ENCODE results near the gene TCHH.
"Not testable (repeated sequence)": the region's sequence is repeated elsewhere in the genome, so short reads cannot be mapped to it uniquely, and the experiment has no call there.

TCHH gene

DNA sequence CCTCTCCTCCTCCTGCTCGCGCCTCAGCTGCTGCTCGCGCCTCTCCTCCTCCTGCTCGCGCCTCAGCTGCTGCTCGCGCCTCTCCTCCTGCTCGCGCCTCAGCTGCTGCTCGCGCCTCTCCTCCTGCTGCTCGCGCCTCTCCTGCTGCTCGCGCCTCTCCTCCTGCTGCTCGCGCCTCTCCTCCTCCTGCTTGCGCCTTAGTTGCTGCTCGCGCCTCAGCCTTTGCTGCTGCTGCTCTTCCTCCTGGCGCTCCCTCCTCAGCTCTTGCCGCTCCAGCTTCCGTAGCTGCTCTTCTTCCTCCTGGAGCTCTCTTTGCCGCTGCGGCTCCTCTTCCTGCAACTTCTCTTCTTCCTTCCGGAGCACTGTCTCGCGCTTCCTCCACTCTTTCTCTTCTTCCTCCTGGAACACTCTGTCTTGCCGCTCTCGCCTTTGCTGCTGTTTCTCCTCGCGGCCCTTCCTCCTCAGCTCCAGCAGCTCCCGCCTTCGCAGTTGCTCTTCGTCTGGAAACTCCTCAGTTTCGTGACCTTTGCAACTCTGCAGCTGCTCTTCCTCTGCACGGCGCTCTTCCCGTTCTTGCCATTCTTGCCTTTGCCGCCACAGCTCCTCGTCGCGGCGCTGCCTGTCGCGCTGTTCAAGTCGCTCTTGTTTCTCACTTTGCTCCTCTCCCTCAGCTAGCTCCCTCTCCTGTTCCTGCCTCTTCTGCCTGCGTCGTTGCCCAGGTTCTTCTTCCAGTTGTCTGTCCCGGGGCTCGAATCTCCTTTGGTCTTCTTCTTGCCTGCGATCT lies 3.0 kb downstream of the TCHH start:
- DNase-seq: no peak

DNA sequence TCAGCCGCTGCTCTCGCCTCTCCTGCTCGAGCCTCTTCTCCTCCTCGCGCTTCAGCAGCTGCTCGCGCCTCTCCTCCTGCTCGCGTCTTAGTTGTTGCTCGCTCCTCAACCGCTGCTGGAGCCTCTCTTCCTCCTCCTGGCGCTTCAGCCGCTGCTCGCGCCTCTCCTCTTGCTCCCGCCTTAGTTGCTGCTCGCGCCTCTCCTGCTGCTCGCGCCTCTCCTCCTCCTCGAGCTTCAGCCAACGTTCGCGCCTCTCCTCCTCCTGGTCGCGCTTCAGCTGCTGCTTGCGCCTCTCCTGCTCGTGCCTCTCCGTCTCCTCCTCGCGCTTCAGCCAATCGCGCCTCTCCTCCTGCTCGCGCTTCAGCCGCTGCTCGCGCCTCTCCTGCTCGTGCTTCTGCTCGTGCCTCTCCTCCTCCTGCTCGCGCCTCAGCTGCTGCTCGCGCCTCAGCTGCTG lies 3.7 kb downstream of the TCHH start:
- DNase-seq: peak; percentile 56

DNA sequence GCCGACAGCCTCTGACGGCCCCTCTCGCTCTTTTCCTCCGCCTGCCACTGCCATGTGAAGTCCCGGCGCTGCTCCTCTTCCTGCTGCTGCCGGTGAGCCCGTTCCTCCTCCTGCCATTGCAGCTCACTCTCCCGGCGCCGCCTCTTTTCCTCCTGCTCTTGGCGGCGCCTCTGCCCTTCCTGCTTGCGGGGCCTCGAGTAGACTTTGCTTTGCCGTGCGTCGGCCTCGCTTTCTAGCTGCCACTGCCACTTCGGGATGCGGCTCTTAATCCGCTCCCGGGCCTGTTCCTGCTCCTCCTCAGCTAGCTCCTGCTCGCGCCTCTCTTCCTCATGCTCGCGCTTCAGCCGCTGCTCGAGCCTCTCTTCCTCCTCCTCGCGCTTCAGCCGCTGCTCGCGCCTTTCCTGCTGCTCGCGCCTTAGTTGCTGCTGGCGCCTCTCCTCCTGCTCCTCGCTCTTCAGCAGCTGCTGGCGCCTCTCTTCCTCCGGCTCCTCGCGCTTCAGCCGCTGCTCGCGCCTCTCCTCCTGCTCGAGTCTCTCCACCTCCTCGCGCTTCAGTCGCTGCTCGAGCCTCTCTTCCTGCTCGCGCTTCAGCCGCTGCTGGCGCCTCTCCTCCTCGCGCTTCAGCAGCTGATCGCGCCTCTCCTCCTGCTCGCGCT lies 4.3 kb downstream of the TCHH start:
- DNase-seq: peak; percentile 38

DNA sequence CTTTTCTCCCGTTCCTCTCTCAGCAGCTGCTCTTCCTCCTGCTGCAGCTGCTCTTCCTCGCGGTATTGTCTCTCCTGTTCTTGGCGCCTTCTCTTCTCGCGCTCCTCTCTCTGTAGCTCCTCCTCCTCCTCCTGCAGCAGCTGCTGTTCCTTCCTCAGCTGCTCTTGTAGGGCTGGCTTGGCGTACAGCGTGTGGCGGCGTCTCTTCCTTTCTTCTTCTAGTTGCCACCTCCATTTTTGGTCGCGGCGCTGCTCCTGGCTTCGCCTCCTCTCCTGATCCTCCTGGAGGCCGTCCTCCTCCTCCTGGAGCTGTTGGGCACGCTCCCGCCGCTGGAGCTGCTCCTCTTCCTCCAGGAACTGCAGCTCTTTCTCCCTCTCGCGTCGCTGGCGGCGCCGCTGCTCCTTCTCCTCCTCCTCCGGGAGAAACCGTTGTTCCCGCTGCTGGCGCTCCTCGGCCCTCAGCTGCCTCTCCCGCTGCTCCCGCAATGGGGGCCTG lies 4.8 kb downstream of the TCHH start:
- DNase-seq: peak; percentile 27

DNA sequence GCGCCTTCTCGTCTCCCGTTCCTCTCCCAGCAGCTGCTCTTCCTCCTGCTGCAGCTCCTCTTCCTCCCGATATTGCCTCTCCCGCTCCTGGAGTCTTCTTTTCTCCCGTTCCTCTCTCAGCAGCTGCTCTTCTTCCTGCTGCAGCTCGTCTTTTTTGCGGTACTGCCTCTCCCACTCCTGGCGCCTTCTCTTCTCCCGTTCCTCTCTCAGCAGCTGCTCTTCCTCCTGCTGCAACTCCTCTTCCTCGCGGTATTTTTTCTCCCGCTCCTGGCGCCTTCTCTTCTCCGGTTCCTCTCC lies 5.3 kb downstream of the TCHH start:
- no peak for DNase-seq

DNA sequence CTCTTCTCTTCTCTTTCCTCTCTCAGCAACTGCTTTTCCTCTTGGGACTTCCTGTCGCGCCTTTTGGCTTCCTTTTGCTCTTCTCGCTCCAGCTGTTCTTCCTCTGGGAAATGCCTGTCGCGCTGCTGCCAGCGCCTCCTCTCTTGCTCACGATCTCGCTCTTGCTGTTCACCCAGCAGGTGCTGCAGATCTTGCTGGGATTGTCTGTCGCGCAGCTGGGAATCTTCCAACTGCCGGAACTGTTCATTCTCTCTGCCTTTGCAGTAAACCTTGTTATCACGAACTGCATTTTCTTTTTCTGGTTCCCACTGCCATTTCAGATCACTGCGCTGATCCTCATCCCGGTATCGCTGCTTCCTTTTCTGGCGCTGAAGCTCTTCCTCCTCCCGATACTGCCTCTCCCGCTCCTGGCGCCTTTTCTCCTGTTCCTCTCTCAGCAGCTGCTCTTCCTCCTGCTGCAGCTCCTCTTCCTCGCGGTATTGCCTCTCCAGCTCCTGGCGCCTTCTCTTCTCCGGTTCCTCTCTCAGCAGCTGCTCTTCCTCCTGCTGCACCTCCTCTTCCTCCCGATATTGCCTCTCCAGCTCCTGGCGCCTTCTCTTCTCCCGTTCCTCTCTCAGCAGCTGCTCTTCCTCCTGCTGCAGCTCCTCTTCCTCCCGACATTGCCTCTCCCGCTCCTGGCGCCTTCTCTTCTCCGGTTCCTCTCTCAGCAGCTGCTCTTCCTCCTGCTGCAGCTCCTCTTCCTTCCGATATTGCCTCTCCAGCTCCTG lies 5.8 kb downstream of the TCHH start:
- DNase-seq: no peak

DNA sequence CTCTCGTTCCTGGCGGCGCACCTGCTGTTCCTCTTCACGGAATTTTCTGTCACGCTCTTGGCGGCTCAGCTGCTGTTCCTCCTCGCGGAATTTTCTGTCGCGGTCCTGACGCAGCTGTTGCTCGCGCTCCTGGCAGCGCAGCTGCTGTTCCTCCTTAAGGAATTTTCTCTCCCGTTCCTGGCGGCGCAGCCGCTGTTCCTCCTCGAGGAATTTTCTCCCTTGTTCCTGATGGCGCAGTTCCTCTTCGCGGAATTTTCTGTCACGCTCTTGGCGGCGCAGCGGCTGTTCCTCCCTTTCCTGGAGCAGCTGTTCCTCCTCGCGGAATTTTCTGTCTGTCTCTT lies 6.4 kb downstream of the TCHH start:
- no peak for DNase-seq

DNA sequence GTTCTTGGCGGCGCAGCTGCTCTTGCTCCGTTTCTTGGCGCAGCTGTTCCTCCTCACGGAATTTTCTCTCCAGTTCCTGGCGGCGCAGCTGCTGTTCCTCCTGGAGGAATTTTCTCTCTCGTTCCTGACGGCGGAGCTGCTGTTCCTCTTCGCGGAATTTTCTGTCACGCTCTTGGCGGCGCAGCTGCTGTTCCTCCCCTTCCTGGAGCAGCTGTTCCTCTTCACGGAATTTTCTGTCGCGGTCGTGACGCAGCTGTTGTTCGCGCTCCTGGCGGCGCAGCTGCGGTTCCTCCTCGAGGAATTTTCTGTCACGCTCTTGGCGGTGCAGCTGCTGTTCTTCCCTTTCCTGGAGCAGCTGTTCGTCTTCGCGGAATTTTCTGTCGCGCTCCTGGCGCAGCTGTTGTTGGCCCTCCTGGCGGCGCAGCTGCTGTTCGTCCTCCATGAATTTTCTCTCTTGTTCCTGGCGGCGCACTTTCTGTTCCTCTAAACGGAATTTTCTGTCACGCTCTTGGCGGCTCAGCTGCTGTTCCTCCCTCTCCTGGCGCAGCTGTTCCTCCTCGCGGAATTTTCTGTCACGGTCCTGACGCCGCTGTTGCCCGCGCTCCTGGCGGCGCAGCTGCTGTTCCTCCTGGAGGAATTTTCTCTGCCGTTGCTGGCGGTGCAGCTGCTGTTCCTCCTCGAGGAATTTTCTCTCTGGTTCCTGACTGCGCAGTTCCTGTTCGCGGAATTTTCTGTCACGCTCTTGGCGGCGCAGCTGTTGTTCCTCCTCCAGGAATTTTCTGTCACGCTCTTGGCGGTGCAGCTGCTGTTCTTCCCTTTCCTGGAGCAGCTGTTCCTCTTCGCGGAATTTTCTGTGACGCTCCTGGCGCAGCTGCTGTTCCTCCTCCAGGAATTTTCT lies 7.0 kb downstream of the TCHH start:
- DNase-seq: no peak

DNA sequence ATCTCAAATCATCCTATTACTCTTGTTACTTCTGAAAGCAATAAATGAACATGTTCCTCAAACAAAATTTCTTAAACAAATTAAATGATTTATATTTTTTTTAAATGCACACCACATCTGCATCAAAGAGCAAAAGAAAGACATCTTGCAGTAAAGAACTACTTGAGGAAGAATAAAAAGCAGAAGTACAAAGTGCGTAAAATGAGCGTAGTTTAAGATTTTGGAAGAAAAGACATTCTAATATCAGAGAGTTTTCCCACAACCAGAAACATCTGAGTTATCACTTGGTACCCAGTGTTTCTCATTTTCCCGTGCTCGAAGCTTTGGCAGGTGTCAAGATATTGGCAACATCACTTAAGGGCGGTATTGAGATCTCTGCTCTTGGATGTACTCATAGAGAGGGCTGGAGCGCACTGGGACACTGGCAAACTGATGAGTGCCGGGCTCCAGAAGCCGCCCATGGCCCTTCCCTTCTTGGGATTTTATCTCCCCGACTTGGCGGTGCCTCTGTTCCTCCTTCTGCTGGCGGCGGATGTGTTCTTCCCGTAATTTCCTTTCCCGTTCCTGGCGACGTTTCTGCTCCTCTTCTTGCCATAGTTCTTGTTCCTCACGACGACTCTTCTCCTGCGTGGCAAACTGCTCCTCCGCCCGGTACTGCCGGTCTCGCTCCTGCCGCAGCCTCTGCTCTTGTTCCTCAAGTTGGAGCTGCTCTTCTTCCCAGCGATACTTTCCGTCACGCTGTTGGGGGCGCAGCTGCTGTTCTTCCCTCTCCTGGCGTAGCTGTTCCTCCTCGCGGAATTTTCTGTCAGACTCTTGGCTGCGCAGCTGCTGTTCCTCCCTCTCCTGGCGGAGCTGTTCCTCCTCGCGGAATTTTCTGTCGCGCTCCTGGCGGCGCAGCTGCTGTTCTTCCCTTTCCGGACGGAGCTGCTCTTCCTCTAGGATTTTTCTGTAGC lies 7.9 kb downstream of the TCHH start:
- DNase-seq: no peak

DNA sequence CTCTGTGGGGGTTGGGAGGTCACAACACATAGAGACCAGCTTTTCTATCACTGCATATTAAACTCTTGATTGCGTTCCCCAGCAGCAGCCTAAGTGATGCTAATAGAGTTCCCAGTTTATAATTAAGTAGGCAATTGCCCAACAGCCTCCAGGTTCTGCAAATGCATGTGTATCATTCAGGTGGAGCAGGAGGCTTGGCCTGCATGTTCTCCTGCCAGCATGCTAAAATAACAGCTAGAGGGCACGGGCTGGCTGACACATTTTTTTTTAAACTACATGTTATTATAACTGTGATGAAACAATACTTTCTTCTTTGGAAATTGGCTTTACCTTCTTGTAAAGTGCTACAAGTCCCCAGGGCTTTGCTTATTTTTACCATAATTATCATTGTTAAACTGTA lies 10.4 kb downstream of the TCHH start:
- no peak for DNase-seq

DNA sequence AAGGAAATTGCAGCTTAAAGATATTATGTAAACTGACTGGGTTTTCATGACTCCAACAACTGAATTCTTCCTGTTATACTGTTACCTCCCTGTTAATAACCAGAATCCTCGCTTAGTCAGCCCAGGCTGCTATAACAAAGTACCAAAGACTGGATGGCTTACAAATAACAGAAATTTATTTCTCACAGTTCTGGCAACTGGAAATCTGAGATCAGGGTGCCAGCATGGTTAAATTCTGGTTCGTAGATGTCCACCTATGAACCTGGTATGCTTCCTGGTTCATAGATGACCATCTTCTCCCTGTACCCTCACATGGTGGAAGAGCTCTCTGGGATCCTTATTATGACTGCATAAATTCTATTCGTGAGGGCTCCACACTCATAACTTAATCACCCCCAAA lies 18.3 kb downstream of the TCHH start:
- DNase-seq: no peak

DNA sequence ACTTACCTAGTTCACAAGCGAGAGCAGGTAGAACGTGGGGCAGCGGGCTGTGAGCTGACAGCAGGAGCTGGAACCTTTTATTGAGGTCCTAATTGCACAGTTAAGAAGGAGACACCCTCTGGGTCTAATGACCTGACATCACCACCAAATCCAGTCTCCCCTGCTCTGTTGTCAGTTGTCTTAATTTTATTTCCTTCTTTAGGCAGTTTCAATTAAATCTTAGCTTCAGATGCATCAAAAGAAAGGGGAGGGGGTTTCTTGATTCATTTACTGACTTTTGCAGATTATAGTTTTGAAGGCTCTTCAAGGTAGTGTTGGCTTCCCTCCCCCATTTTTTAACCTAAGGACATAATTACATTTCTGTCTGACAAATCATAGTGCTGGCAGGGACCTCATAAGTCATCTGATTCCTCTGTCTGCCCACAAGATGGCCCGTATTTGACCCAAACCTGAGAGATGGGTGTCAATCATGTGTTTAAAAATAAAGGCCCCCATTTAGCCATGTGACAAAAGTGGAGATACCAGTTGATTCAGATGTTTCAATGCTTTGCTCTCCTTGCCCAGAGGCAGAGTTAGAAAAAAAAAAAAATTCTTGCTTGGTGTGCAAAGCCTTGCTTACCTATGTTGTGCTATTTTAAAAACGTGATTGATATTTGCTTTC lies 26.1 kb downstream of the TCHH start, which contains the start of gene TCHHL1:
TSS of gene TCHHL1 (minus strand) at position 51 of the 661 bp plus-strand sequence. CDS start 921 bp downstream, outside the sequence.
- no peak for DNase-seq

DNA sequence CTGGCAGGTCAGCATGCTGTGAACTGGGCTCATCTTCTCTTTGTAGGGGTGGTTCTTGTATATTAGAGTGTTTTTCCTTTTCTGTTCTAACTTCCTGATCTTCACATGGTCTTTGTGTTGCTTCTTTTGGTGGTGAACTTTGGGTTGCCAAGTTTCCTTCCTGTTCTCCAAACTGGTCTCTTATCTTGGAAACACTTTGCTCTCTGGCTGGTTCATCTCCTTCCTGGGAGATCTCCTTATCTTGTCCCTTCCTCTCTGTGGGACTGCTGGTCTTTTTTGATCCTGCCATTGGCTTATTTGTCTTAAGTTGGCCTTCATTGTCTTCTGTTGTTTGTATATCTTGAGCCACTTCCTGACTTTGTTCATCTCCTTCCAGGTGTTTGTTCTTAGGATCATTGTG lies 28.5 kb downstream of the TCHH start:
- DNase-seq: no peak

DNA sequence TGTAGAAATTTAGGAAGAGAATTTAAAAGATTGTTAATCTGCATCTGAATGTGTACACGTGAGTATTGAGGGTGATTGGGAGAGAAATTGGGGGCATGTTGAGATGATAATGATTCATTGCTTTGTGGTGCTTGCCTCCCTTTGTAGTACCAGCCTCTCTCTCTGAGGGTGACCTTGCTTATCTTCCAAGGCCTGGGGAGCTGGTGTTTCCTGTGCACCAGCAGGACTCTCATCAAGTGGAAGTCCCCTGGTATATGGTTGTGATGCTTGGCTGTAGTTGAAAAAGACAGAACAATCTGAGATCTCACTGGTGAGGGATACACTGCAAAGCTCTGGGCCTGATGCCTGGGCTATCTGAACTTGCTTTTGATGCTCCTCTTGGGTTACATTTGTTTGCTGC lies 30.4 kb downstream of the TCHH start:
- no peak for DNase-seq

DNA sequence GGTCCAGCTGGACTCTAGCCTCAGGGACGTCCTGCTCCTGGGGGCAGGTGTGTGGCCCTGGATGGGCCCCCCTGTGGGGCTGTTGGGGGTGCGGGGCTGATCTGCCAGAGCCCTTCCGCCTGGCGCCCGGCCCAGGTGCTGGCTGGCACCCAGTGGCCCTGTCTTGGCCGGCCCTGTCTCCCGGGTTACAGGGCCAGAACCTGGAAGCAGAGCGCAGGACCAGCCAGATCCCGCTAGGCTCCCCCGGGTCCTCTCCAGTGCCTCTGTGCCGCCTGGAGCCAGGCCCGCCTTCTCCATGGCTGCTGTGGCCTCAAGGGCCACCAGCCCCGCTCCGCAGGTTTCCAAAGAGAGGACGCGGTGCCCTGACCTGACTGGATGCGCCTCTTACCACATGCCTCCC lies 34.2 kb downstream of the TCHH start:
- DNase-seq: not testable (repeated sequence)

DNA sequence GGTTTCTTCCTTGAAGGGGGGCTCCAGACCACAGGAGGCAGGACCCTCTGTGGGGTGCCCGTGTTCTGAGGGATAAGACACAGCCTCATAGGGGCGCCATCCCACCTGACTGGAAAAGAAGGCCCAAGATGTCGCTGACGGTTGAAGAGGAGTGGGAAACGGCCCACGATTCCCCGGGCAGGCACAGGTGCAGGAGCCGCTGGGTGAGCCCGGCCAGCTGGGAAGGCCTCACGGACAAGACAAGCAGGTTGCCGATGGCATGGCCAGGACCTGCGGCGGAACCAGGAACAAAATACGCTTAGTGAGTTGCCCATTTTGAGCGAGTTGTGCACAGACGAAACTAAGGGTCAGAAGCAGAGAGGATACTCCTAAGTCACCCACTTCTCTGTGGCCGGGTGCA lies 34.8 kb downstream of the TCHH start:
- not testable (repeated sequence) for DNase-seq

DNA sequence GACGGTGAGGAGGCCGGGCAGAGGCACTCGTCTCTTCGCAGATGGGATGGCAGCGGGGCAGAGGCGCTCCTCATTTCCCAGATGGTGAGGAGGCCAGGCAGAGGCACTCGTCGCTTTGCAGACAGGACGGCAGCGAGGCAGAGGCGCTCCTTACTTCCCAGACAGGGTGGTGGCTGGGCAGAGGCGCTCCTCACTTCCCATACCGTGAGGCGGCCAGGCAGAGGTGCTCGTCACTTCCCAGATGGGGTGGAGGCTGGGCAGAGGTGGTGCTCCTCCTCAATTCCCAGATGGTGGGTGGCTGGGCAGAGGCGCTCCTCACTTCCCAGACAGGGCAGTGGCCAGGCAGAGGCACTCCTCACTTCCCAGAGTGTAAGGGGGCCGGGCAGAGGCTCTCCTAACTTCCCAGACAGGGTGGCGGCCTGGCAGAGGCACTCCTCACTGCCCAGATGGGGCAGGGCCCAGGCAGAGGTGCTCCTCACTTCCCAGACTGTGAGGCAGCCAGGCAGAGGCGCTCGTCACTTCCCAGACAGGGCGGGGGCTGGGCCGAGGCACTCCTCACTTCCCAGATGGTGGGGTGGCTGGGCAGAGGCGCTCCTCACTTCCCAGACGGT lies 36.3 kb downstream of the TCHH start:
- DNase-seq: no peak

DNA sequence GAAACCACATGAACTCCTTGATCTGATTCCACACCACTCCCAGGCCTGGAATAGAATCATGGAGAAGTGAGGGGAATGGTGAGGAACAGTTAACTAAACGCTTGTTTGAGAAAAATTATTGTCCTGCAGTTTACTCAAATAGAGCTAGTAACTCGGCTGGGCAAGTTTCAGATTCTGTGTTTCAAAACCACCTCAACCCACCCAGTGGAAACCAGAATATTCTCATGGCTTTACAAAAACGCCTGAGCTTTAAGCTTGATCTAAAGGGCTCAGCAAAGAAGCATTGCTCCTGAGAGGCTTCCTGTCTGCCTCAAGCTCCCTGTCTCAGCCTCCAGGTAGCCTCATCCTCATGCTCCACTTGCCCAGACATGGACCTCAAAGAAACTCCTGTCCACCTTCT lies 42.9 kb downstream of the TCHH start:
- no peak for DNase-seq

DNA sequence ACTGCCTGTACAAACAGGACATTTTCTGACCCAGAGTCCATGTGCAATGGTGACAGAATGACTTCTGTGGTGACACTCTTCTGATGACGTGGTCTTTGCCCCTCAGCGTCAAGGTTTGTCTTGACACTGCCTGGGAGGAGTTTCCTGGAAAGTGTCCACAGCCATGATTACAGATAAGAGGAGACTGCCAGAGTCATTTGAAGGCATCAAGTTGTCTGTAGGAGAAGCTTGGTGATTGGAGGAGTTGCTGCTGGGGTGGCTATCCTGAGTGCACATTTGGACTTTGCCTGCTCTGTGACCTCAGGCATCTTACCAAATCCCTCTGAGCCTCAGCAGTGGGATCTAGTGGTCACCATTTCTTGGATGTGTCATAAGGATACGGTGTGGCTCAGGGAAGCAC lies 44.1 kb downstream of the TCHH start:
- no peak for DNase-seq

DNA sequence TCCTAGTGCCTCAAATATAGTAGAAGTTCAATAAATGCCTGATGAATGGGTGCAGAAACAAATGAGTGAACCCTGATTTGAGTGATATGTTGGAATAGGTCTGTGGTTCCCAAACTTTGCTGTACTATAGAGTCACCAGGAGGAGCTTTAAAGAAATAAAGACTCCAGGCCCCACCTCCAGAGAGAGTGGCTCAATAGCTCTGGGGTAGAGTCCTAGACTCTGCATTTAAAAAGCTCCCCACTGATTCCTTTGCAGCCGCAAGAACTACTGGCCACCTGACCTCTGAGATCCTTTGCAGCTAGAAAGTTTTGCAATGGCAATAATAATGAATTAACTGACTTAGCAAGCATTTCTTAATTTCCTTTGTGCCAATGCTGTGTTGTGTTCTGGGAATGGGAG lies 47.3 kb downstream of the TCHH start:
- no peak for DNase-seq

DNA sequence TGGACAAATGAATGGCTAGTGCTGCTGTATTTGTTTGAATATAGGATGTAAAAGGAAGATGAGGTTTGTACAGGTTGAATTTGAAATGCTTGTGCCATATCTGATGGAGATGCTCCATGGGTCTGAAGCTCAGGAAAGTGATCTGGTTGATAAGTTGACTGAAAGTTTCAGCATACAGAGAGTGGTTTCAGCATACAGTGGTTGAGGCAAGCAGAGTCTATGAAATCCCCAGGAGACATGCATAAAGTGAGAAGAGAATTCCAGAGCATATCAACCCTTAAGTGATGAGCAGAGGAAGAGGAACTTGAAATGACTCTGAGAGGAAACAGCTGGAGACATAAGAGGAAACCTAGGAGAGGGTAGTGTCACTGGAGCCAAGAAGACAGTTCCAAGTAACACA lies 48.1 kb downstream of the TCHH start:
- no peak for DNase-seq

Data from NCI-H748 treated with DMSO at 0.1 percent for 48 hours (cell line).